ENCODE data around the gene F11.
"Not testable (repeated sequence)": the region's sequence is repeated elsewhere in the genome, so short reads cannot be mapped to it uniquely, and the experiment has no call there.

Gene F11

GRCh38 chr4:186273392-186273789 lies 7.4 kb downstream of the F11 start:
- not testable (repeated sequence) for ATAC-seq

GRCh38 chr4:186283311-186283710 lies 17.3 kb downstream of the F11 start:
- ATAC-seq: no peak
- TF ChIP-seq RARB (CRISPR knock-in tag; IDR thresholded peaks at IDR 0.05): no peak
- TF ChIP-seq ZNF8 (CRISPR knock-in tag; IDR thresholded peaks at IDR 0.05): no peak
- TF ChIP-seq ZFP3 (CRISPR knock-in tag; IDR thresholded peaks at IDR 0.05): no peak
- TF ChIP-seq PATZ1 (CRISPR knock-in tag; IDR thresholded peaks at IDR 0.05; ENCODE audit: borderline replicate concordance): no peak
- TF ChIP-seq CREB5 (CRISPR knock-in tag; IDR thresholded peaks at IDR 0.05; ENCODE audit: low read depth): no peak
- TF ChIP-seq SNAI2 (CRISPR knock-in tag; IDR thresholded peaks at IDR 0.05): no peak
- no peak for TF ChIP-seq CSDC2 (CRISPR knock-in tag; IDR thresholded peaks at IDR 0.05)
- TF ChIP-seq, protein P1, sequence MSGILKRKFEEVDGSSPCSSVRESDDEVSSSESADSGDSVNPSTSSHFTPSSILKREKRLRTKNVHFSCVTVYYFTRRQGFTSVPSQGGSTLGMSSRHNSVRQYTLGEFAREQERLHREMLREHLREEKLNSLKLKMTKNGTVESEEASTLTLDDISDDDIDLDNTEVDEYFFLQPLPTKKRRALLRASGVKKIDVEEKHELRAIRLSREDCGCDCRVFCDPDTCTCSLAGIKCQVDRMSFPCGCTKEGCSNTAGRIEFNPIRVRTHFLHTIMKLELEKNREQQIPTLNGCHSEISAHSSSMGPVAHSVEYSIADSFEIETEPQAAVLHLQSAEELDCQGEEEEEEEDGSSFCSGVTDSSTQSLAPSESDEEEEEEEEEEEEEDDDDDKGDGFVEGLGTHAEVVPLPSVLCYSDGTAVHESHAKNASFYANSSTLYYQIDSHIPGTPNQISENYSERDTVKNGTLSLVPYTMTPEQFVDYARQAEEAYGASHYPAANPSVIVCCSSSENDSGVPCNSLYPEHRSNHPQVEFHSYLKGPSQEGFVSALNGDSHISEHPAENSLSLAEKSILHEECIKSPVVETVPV (CRISPR knock-in tag; IDR thresholded peaks at IDR 0.05): no peak
- TF ChIP-seq, protein P2, sequence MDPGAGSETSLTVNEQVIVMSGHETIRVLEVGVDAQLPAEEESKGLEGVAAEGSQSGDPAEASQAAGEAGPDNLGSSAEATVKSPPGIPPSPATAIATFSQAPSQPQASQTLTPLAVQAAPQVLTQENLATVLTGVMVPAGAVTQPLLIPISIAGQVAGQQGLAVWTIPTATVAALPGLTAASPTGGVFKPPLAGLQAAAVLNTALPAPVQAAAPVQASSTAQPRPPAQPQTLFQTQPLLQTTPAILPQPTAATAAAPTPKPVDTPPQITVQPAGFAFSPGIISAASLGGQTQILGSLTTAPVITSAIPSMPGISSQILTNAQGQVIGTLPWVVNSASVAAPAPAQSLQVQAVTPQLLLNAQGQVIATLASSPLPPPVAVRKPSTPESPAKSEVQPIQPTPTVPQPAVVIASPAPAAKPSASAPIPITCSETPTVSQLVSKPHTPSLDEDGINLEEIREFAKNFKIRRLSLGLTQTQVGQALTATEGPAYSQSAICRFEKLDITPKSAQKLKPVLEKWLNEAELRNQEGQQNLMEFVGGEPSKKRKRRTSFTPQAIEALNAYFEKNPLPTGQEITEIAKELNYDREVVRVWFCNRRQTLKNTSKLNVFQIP (CRISPR knock-in tag; IDR thresholded peaks at IDR 0.05; ENCODE audit: borderline replicate concordance, low read depth): no peak
- no peak for TF ChIP-seq TSHZ2 (CRISPR knock-in tag; IDR thresholded peaks at IDR 0.05)
- no peak for TF ChIP-seq BACH2 (CRISPR knock-in tag; IDR thresholded peaks at IDR 0.05; ENCODE audit: borderline replicate concordance)
- TF ChIP-seq ISL1 (CRISPR knock-in tag; IDR thresholded peaks at IDR 0.05): no peak
- TF ChIP-seq ZFP30 (CRISPR knock-in tag; IDR thresholded peaks at IDR 0.05): no peak
- TF ChIP-seq ESRRG (CRISPR knock-in tag; IDR thresholded peaks at IDR 0.05): no peak
- no peak for TF ChIP-seq TCF4 (CRISPR knock-in tag; IDR thresholded peaks at IDR 0.05; ENCODE audit: borderline replicate concordance)
- TF ChIP-seq ZC3H10 (CRISPR knock-in tag; IDR thresholded peaks at IDR 0.05): no peak
- no peak for TF ChIP-seq TOX (CRISPR knock-in tag; IDR thresholded peaks at IDR 0.05; ENCODE audit: borderline replicate concordance)
- TF ChIP-seq PPARA (CRISPR knock-in tag; IDR thresholded peaks at IDR 0.05; ENCODE audit: borderline replicate concordance): no peak
- no peak for TF ChIP-seq ARNTL (CRISPR knock-in tag; IDR thresholded peaks at IDR 0.05; ENCODE audit: borderline replicate concordance, low read depth)

- no peak for ATAC-seq
- TF ChIP-seq CREB5 (CRISPR knock-in tag; IDR thresholded peaks at IDR 0.05; ENCODE audit: low read depth): no peak
- no peak for TF ChIP-seq ZNF70 (CRISPR knock-in tag; IDR thresholded peaks at IDR 0.05)
- no peak for TF ChIP-seq PPARA (CRISPR knock-in tag; IDR thresholded peaks at IDR 0.05; ENCODE audit: borderline replicate concordance)
- no peak for TF ChIP-seq ZFP3 (CRISPR knock-in tag; IDR thresholded peaks at IDR 0.05)
- TF ChIP-seq TSHZ2 (CRISPR knock-in tag; IDR thresholded peaks at IDR 0.05): no peak
- TF ChIP-seq ZNF565 (CRISPR knock-in tag; conservative IDR thresholded peaks at IDR 0.05; ENCODE audit: low read depth): no peak
- no peak for TF ChIP-seq ESRRG (CRISPR knock-in tag; IDR thresholded peaks at IDR 0.05)
- no peak for TF ChIP-seq RARB (CRISPR knock-in tag; IDR thresholded peaks at IDR 0.05)
- TF ChIP-seq, protein P1 (CRISPR knock-in tag; IDR thresholded peaks at IDR 0.05): no peak
- TF ChIP-seq CSDC2 (CRISPR knock-in tag; IDR thresholded peaks at IDR 0.05): no peak
- no peak for TF ChIP-seq OSR1 (CRISPR knock-in tag; IDR thresholded peaks at IDR 0.05)
- TF ChIP-seq SNAI2 (CRISPR knock-in tag; IDR thresholded peaks at IDR 0.05): no peak
These were observed 19.2 kb downstream of the F11 start for GRCh38 chr4:186285147-186285546.
